Effector memory CD4-positive, alpha-beta T cell (primary cell): Measurements from ENCODE around the gene GGTA1.

Experiments used
- DNase-seq, 3 donors: peaks; one replicate each; pipeline ENCODE4 v3.0.0-alpha.2; 2020
- H3K27ac ChIP-seq: 2 replicates; pipeline ENCODE4 v1.7.0; 2013; ENCODE audit warnings: mild to moderate bottlenecking, low read length, moderate library complexity; ENCODE audit not compliant: insufficient read depth, poor library complexity, severe bottlenecking
- H3K27me3 ChIP-seq: replicated peaks from 2 replicates; pipeline ENCODE4 v1.7.0; 2013; ENCODE audit warnings: mild to moderate bottlenecking, low read length; ENCODE audit not compliant: insufficient read depth, control insufficient read depth, poor library complexity, severe bottlenecking
- H3K36me3 ChIP-seq: 2 replicates; pipeline ENCODE4 v1.7.0; 2013; ENCODE audit warnings: mild to moderate bottlenecking, low read length, moderate library complexity; ENCODE audit not compliant: control insufficient read depth, insufficient read depth
- H3K4me1 ChIP-seq: 2 replicates; pipeline ENCODE4 v1.7.0; 2013; ENCODE audit warnings: low read length, mild to moderate bottlenecking; ENCODE audit not compliant: control insufficient read depth, insufficient read depth, poor library complexity, severe bottlenecking
- H3K4me3 ChIP-seq: 2 replicates; pipeline ENCODE4 v1.7.0; 2013; ENCODE audit warnings: low read length, low read depth, mild to moderate bottlenecking; ENCODE audit not compliant: insufficient read depth, poor library complexity, severe bottlenecking
- H3K9me3 ChIP-seq: 2 replicates; pipeline ENCODE4 v1.7.0; 2013; ENCODE audit warnings: mild to moderate bottlenecking, low read length, moderate library complexity; ENCODE audit not compliant: control insufficient read depth

Gene GGTA1

GRCh38 chr9:121503444-121503843 is 3.8 kb upstream of the GGTA1 start:
- Histone ChIP-seq H3K4me3 (no peak overlapping the region), H3K4me1 (peaks cover 15% of the 10 kb centered on the region), H3K9me3 (no peaks in the 10 kb centered on the region), H3K36me3 (no peaks in the 10 kb centered on the region), H3K27ac (no peak overlapping the region), H3K27me3 (peaks cover 12% of the 10 kb centered on the region)
- DNase-seq, result no peak

- no peak overlapping the region for H3K4me3 ChIP-seq
- no peaks in the 10 kb centered on the region for H3K36me3 ChIP-seq
- H3K27me3 ChIP-seq, result peaks cover 13% of the 10 kb centered on the region
- H3K4me1 ChIP-seq, result peaks cover 18% of the 10 kb centered on the region
- DNase-seq, result no peak
- H3K27ac ChIP-seq, result no peak overlapping the region
- no peaks in the 10 kb centered on the region for H3K9me3 ChIP-seq
These were observed 478 bp upstream of the GGTA1 start for GRCh38 chr9:121500165-121500478.

GRCh38 chr9:121499177-121499426 is 542 bp downstream of the GGTA1 start:
- Histone ChIP-seq H3K4me1 (peaks cover 18% of the 10 kb centered on the region), H3K36me3 (no peaks in the 10 kb centered on the region), H3K27me3 (peaks cover 13% of the 10 kb centered on the region), H3K27ac (no peak overlapping the region), H3K4me3 (peak overlapping the region; percentile 25), H3K9me3 (no peaks in the 10 kb centered on the region)
- DNase-seq, result no peak

DNA sequence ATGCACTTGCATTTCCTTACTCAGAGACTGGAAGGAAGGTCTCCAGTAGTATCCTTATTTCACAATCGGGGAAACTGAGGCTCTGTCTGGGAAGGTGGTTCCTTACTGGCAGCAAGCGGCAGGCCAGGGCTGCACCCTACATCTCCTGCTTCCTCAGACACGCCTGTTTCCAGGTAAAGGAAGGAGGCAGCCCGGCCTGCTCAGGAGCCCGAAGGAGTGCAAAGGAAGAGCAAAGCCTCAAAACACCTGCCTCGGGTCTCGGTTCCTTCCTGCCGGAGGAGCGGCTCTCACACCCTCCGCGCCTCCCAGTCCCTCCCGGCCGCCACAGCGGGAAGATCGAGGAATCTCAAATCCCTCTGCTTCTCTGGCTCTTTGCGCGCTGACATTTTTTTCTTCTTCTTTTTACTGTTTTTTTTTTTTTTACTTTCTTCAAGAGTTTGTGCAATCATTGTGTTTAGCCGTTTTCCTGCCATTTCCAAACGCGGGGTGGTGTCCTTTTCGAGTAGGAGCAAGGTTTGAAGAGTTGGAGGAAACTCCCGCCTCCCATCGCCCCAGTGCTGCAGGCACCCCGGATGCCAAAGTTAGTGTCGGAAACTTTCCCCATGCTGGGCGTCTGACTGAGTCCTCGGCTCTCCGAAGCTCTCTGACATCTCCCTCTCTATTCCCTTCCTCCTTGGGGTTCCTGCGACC is 1.0 kb downstream of the GGTA1 start:
- DNase-seq, result no peak
- H3K27ac ChIP-seq, result no peak overlapping the region
- no peaks in the 10 kb centered on the region for H3K9me3 ChIP-seq
- peak overlapping the region; percentile 17 for H3K4me3 ChIP-seq
- no peaks in the 10 kb centered on the region for H3K36me3 ChIP-seq
- peaks cover 18% of the 10 kb centered on the region for H3K4me1 ChIP-seq
- peaks cover 13% of the 10 kb centered on the region for H3K27me3 ChIP-seq

GRCh38 chr9:121498150-121498486 is 1.5 kb downstream of the GGTA1 start:
- Histone ChIP-seq H3K4me3 (peak overlapping the region; percentile 17), H3K36me3 (no peaks in the 10 kb centered on the region), H3K27me3 (peaks cover 13% of the 10 kb centered on the region), H3K9me3 (no peaks in the 10 kb centered on the region), H3K4me1 (peaks cover 18% of the 10 kb centered on the region), H3K27ac (no peak overlapping the region)
- no peak for DNase-seq

GRCh38 chr9:121495976-121496375 is 3.7 kb downstream of the GGTA1 start:
- Histone ChIP-seq H3K27ac (no peak overlapping the region), H3K9me3 (no peaks in the 10 kb centered on the region), H3K27me3 (peaks cover 13% of the 10 kb centered on the region), H3K4me1 (peaks cover 18% of the 10 kb centered on the region), H3K36me3 (no peaks in the 10 kb centered on the region), H3K4me3 (no peak overlapping the region)
- DNase-seq, result no peak

- Histone ChIP-seq H3K4me1 (peaks cover 8% of the 10 kb centered on the region), H3K27ac (no peak overlapping the region), H3K4me3 (no peak overlapping the region), H3K9me3 (no peaks in the 10 kb centered on the region), H3K27me3 (peaks cover 9% of the 10 kb centered on the region), H3K36me3 (no peaks in the 10 kb centered on the region)
- no peak for DNase-seq
These were observed 5.5 kb downstream of the GGTA1 start for GRCh38 chr9:121494192-121494591.

DNA sequence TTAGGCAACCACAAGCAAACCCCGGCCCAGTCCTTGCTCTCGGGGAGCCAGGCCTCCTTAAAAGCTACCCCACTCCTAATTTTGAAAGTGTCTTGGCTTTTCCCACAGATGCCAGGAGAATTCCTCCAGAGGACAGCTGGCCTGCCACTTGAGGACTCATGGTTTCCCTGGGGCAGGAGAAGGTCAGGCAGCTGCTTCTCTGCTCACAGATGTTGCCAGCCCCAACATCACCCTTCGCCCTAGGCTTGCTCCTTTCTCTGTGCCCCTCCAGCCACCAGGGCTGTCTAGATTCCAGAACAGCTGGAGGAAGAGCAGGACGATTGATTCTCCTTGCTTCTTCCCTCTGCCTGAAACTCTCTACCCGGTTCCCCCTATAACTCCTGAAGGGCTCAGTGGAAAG is 8.5 kb downstream of the GGTA1 start:
- Histone ChIP-seq H3K27me3 (no peaks in the 10 kb centered on the region), H3K36me3 (no peaks in the 10 kb centered on the region), H3K27ac (no peak overlapping the region), H3K4me3 (no peak overlapping the region), H3K4me1 (no peaks in the 10 kb centered on the region), H3K9me3 (no peaks in the 10 kb centered on the region)
- no peak for DNase-seq

DNA sequence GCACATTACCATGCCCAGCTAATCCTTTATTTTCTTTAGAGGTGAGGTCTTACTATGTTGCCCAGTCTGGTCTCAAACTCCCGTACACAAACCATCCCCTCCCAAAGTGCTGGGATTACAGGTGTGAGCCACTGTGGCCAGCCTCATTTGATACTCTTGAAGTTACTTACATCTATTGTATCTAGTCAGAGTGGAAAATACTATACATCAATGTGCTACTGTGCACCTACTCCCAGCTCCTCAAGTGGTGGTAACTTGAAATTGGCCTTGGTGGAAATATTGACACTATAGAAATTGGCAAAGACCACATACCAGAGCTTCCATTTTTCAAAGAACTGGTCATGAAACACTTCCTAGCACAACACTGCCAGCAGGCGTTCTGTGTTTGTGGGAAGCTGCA is 10.3 kb downstream of the GGTA1 start:
- H3K4me1 ChIP-seq, result no peaks in the 10 kb centered on the region
- no peaks in the 10 kb centered on the region for H3K9me3 ChIP-seq
- H3K4me3 ChIP-seq, result no peak overlapping the region
- no peaks in the 10 kb centered on the region for H3K27me3 ChIP-seq
- H3K27ac ChIP-seq, result no peak overlapping the region
- H3K36me3 ChIP-seq, result no peaks in the 10 kb centered on the region
- no peak for DNase-seq

DNA sequence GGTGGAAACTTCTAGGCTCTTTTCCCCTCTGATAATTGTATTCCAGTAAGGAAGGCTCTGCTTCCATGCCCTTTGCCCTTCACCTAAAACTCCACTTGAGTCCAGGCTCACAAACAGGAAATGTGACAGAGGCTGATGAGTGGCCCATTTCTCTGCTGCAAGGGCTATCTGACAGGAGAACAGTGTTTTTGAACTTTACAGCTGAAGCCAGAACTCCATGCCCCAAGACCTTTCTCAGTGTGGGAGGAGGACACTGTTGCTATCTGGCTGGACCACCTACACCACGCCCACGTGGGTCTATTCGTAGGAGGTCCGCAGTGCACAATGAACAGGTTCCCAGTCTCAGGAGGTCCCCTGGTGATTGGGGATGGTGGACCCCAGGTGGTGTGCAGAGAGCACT is 13.6 kb downstream of the GGTA1 start:
- Histone ChIP-seq H3K36me3 (no peaks in the 10 kb centered on the region), H3K27ac (no peak overlapping the region), H3K9me3 (no peaks in the 10 kb centered on the region), H3K27me3 (no peaks in the 10 kb centered on the region), H3K4me3 (no peak overlapping the region), H3K4me1 (no peaks in the 10 kb centered on the region)
- DNase-seq, result no peak

DNA sequence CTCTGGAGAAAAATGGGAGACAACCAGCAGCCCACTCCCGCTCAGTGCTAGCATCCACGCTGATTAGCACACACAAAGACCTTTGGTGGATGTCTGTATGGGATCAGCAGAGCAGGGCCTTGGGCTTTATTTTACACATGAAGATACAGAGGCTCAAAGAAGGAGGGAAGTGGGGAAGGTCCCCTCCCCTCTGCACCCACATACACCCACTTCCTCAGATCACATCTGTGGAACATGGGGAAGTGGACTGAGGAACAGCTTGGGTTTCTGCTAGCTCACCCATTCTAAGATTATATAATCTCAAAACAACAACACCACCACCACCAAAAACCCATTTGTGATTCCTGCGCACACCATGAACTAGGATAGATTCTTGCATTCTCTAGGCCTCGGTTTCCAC is 14.0 kb downstream of the GGTA1 start:
- H3K27ac ChIP-seq, result no peak overlapping the region
- DNase-seq, result no peak

More for the DNA sequence above, 14.0 kb downstream of the GGTA1 start:
- Histone ChIP-seq H3K4me3 (no peak overlapping the region), H3K36me3 (no peaks in the 10 kb centered on the region), H3K9me3 (no peaks in the 10 kb centered on the region), H3K27me3 (no peaks in the 10 kb centered on the region), H3K4me1 (no peaks in the 10 kb centered on the region)
